Central memory CD8-positive, alpha-beta T cell (primary cell): Measurements from ENCODE around the gene USP2.
"Not testable (repeated sequence)": the region's sequence is repeated elsewhere in the genome, so short reads cannot be mapped to it uniquely, and the experiment has no call there.

Experiments
- ATAC-seq: fragments of 150-1000 bp; cut with Tn5 transposase; replicated peaks from 2 replicates; pipeline ENCODE4 v1.10.0; 2022; ENCODE audit warnings: mild to moderate bottlenecking, moderate FRiP score, moderate number of reproducible peaks; ENCODE audit not compliant: poor library complexity, severe bottlenecking; ENCODE audit errors: extremely low read depth
- DNase-seq, 2 donors: peaks; one replicate each; pipeline ENCODE4 v3.0.0; 2021; ENCODE audit warnings: low spot score in 2 of 2
- H3K27ac Mint-ChIP-seq: one replicate; pipeline ENCODE4 v1.8.0; 2022; ENCODE audit warnings: low read depth, mild to moderate bottlenecking, moderate library complexity, mixed read lengths
- H3K27me3 Mint-ChIP-seq: one replicate; pipeline ENCODE4 v1.8.0; 2022; ENCODE audit warnings: mixed read lengths
- H3K36me3 Mint-ChIP-seq: one replicate; pipeline ENCODE4 v1.8.0; 2022; ENCODE audit warnings: mild to moderate bottlenecking, moderate library complexity, mixed read lengths; ENCODE audit not compliant: insufficient read depth
- H3K4me1 Mint-ChIP-seq: one replicate; pipeline ENCODE4 v1.8.0; 2022; ENCODE audit warnings: mixed read lengths
- H3K4me3 Mint-ChIP-seq: one replicate; pipeline ENCODE4 v1.8.0; 2022; ENCODE audit warnings: mild to moderate bottlenecking, moderate library complexity, mixed read lengths
- H3K9me3 Mint-ChIP-seq: one replicate; pipeline ENCODE4 v1.8.0; 2022; ENCODE audit warnings: mixed read lengths

Gene USP2

DNA sequence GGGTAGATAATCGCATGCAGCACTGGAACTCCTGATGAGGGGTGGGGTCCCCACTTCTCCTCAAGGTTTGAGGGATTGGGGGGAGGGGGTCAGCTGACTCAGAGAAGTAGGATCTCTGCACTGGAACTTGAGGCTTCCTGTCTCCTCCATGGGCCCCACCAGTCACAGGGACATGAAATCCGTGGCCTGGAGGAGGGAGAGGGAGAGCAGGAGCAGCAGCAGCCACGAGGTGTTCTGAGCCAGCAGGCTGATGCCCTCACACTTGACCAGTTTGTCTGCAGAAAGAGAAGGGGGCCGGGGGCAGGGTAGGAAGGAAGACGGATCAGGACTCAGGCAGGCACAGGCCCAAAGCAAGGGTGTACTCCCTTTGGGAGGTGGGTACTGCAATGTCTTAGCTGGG lies 37.8 kb upstream of the USP2 start:
- Mint-ChIP-seq H3K9me3 (peaks cover 4% of the 10 kb centered on the region), H3K27ac (no peak overlapping the region), H3K4me3 (no peak overlapping the region), H3K27me3 (peaks cover 68% of the 10 kb centered on the region), H3K36me3 (no peaks in the 10 kb centered on the region), H3K4me1 (peaks cover 13% of the 10 kb centered on the region)
- ATAC-seq, result no peak
- DNase-seq, result no peak

DNA sequence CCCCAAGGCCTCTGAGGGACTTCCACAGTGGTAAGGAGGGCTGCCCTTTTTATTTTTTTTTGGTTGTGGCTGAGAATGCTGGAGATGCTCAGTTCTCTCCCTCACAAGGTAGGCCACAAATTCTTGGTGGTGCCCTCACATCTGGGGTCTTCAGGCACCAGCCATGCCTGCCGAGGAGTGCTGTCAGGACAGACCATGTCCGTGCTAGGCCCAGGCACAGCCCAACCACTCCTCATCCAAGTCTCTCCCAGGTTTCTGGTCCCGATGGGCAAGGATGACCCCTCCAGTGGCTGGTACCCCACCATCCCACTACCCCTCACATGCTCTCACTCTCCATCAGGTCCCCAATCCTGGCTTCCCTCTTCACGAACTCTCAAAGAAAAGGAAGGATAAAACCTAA lies 37.3 kb upstream of the USP2 start:
- H3K4me3 Mint-ChIP-seq, result no peak overlapping the region
- DNase-seq (no peak), ATAC-seq (no peak)
- H3K4me1 Mint-ChIP-seq, result peaks cover 13% of the 10 kb centered on the region
- H3K9me3 Mint-ChIP-seq, result peaks cover 5% of the 10 kb centered on the region
- no peak overlapping the region for H3K27ac Mint-ChIP-seq
- peaks cover 66% of the 10 kb centered on the region for H3K27me3 Mint-ChIP-seq
- H3K36me3 Mint-ChIP-seq, result no peaks in the 10 kb centered on the region

DNA sequence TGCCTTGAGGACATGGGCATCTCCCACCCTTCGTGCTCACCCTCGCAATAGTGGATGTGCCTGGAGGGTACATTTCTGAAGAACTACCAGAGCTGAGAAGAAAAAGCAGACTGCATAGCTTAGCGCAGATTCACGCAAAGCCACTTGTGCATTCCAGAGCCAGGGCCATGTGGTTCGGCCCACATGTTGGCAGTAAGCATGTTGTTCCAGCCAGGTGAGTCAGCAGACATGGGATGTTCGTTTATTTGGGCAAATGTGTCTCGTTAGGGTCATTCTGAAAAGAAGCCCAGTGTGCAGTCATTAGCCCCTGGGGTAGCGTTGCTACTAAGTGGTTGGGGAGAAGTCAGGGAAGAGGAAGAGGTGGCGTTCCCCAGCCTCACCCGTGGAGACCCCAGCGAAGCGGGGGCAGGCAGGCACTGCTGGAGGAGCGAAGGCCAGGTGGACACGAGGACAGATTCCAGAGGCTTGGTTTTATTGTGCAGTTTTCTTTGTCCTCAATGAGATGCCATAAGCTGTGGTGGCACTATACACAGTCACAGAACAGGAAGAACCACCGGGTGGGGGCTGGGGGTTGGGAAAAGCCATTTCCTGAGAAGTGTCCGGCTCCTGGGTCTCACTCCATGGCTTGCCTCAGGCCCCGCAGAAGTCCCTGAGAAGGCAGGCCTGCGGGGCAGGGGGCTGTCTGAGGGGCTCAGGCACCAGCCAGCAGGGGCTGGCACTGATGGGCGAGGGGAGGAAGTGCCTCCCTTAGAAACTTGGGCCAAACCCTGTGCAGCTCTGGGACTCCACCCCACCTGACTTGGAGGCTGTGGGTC lies 36.4 kb upstream of the USP2 start:
- ATAC-seq (no peak), DNase-seq (no peak)
- peaks cover 5% of the 10 kb centered on the region for H3K9me3 Mint-ChIP-seq
- no peak overlapping the region for H3K27ac Mint-ChIP-seq
- H3K4me1 Mint-ChIP-seq, result peaks cover 13% of the 10 kb centered on the region
- H3K27me3 Mint-ChIP-seq, result peaks cover 58% of the 10 kb centered on the region
- no peak overlapping the region for H3K4me3 Mint-ChIP-seq
- no peaks in the 10 kb centered on the region for H3K36me3 Mint-ChIP-seq

DNA sequence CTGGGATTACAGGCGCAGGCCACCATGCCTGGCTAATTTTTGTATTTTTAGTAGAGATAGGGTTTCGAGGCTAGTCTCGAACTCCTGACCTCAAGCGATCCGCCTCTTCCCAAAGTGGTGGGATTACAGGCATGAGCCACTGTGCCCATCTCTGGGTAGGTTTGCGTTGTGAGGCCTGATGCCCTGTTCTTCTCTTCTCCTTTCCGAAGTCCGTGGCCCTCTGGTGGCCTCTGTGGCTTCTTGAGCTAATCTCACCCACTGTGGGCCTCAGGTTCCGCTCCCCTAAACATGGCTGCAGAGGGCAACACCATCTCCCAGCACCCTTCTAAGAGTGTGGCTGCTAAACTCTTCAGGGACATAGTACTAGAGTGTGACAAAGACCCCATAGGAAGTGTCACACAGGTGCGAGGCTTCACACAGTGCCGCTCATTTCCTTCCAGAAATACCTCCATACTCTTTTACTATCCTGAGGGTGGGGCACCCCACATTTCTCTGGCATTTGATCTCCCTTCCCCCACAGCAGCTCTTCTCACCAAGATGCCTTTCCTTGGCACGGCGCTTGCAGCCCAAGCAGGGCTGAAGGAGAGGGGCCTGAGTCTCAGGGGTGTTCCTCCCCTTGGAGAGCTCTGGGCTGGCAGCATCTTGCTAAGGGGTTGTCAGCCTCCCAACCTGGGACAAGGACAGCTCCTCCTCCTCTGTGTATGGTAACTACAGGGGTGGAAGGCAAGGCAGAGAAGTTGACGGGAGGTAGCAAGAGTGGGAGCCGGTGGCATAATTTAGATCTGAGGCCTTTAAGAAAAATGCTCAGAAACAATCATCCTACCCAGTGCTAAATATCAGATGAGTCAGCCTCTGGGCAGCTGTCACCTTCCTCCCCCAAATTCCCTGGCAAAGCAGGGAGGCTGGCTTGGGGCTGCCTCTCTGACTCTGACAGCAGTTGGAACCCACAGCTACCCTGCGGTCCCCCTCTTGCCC lies 35.4 kb upstream of the USP2 start:
- no peak overlapping the region for H3K4me3 Mint-ChIP-seq
- no peak overlapping the region for H3K27ac Mint-ChIP-seq
- peaks cover 2% of the 10 kb centered on the region for H3K4me1 Mint-ChIP-seq

DNA sequence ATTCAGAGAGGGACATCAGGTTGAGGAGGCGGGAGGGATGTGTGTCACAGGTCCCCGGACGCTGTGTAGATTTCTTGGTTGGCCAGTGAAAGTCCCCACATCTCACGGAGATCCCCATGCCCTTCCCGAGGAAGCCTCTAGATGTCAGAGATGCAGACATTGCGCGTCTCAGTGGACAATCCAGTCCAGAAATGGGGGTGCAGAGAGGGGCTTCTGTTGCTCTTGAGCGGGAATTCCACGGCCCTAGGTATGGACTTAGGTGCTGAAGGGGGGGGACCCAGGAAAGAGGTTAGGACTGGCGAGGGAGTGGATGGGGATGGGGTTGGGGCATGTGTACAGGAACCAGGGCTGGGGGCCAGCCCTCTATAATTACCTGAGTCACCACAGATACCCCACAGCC lies 34.5 kb upstream of the USP2 start:
- no peak overlapping the region for H3K27ac Mint-ChIP-seq
- H3K9me3 Mint-ChIP-seq, result peaks cover 5% of the 10 kb centered on the region
- no peak overlapping the region for H3K4me3 Mint-ChIP-seq
- ATAC-seq, result no peak
- DNase-seq, result no peak
- H3K27me3 Mint-ChIP-seq, result peaks cover 41% of the 10 kb centered on the region
- H3K36me3 Mint-ChIP-seq, result no peaks in the 10 kb centered on the region
- no peaks in the 10 kb centered on the region for H3K4me1 Mint-ChIP-seq

More for the DNA sequence above, 35.4 kb upstream of the USP2 start:
- ATAC-seq (no peak), DNase-seq (no peak)
- Mint-ChIP-seq H3K36me3 (no peaks in the 10 kb centered on the region), H3K9me3 (peaks cover 5% of the 10 kb centered on the region), H3K27me3 (peaks cover 48% of the 10 kb centered on the region)

DNA sequence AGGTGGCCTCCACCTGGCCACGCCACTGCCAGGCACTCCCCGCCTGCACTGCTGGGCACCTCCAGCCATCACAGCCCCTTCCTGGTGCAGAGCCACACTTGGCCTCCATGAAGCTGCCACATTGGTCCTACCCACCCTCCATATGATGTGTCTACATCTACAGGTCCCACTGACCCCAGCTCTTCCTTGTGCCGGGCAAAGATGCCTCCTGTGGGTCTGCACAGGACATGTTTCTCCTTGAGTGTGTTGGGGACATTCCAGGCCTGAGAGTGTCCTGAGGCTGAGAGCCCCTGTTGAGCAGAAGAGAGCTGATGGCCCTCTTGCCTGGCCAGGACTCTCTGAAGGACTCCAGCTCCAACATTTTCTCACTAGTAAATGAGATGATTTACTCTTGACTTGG lies 34.0 kb upstream of the USP2 start:
- no peak for DNase-seq
- Mint-ChIP-seq H3K4me3 (no peak overlapping the region), H3K36me3 (no peaks in the 10 kb centered on the region), H3K9me3 (peaks cover 5% of the 10 kb centered on the region), H3K27ac (no peak overlapping the region), H3K4me1 (no peaks in the 10 kb centered on the region), H3K27me3 (peaks cover 37% of the 10 kb centered on the region)
- no peak for ATAC-seq

DNA sequence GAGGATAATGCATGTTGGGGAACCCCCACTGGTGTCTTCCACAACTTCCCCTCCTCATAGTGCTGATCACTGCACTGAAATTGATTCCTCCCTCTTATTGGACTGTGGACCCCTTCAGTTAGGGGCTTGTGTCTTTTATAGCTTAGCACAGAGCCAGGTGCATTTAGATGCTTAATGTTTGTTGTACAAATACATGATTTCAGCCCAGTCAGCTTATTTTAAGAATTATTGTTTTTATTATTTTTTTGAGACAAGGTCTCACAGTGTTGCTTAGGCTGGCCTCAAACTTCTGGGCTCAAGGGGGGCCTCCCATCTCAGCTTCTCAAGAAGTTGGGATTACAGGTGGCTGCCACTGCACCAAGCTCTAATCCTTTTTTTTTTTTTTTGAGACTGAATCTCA lies 33.2 kb upstream of the USP2 start:
- Mint-ChIP-seq H3K27ac (no peak overlapping the region), H3K27me3 (peaks cover 29% of the 10 kb centered on the region), H3K9me3 (peaks cover 5% of the 10 kb centered on the region), H3K4me1 (no peaks in the 10 kb centered on the region), H3K4me3 (no peak overlapping the region), H3K36me3 (no peaks in the 10 kb centered on the region)
- ATAC-seq (no peak), DNase-seq (no peak)

DNA sequence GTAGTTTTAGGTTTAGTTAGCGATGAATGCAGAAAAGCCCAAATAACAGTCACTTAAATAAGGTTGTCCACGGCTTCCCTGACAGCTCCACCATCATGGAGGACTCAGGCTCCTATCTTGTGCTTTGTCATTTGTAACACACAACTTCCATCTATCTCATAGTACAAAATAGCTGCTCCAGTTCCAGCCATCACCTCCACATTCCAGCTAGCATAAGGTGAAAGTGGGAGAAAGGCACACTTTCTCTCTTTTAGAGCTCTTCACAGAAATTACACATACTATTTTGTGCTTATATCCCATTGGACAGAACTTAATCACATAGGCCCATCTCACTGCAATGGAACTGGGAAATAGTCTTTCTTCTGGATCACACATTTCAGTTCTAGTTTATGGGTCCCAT lies 32.8 kb upstream of the USP2 start:
- Mint-ChIP-seq H3K27me3 (peaks cover 25% of the 10 kb centered on the region), H3K36me3 (no peaks in the 10 kb centered on the region), H3K27ac (no peak overlapping the region), H3K4me3 (no peak overlapping the region), H3K9me3 (peaks cover 5% of the 10 kb centered on the region), H3K4me1 (no peaks in the 10 kb centered on the region)
- ATAC-seq (no peak), DNase-seq (no peak)

DNA sequence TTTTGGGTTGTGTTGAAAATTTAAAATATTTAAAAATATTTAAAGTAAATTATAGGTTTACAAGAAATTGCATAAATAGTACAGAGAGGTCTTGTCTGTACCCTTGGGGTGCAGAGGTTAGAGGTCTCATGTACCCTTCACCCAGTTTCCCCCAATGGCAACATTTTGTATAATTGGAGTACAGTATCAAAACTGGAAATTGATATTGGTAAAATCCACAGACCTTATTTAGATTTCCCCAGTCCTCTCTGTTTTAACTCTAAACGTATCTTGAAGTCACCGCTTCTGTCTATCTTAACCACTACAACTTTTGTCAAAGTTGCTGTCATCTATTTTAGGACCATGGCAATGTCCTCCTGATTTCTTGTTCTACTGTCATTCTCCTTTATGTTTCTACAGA lies 30.6 kb upstream of the USP2 start:
- Mint-ChIP-seq H3K27me3 (peaks cover 11% of the 10 kb centered on the region), H3K9me3 (peaks cover 5% of the 10 kb centered on the region), H3K36me3 (no peaks in the 10 kb centered on the region), H3K4me3 (no peak overlapping the region), H3K4me1 (no peaks in the 10 kb centered on the region), H3K27ac (no peak overlapping the region)
- ATAC-seq, result no peak
- no peak for DNase-seq

DNA sequence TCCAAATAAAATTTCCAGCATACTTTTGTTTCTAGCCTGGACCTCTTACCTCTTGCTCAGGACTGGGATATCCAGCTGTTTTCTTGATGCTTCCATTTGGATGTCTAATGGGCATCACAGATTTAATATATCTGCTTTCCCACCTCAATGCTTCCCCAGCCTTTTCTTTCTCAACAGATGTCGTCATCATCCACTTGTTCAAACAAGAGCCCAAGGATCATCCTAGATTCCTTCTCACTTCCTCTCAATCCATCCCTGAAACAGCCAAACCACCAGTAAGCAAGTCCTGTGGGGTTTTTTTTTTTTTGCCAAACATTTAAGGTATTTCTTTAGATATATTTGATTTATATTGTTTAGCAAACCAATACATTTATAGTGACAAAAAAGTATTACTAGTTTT lies 29.0 kb upstream of the USP2 start:
- Mint-ChIP-seq H3K36me3 (no peaks in the 10 kb centered on the region), H3K27me3 (peaks cover 15% of the 10 kb centered on the region), H3K27ac (no peak overlapping the region), H3K4me1 (no peaks in the 10 kb centered on the region), H3K4me3 (no peak overlapping the region), H3K9me3 (peaks cover 5% of the 10 kb centered on the region)
- ATAC-seq (no peak), DNase-seq (no peak)

DNA sequence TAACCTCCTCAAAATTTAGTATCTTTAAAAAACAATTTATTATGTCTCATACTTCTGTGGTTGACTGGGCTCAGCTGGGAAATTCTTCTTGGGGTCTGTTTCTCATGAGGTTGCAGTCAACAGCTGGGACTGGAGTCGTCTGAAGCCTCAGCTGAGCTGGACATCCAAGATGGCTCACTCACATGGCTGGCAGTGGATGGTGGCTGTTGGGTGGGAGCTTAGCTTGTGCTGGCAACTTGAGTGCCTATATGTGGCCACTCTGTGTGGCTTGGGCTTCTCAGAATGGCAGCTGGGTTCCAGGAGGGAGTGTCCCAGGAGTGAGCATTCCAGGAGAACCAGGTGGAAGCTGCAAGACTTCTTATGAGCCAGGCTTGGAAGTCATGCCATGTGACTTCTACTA lies 28.2 kb upstream of the USP2 start:
- no peak for ATAC-seq
- no peak overlapping the region for H3K27ac Mint-ChIP-seq
- no peaks in the 10 kb centered on the region for H3K4me1 Mint-ChIP-seq
- peaks cover 14% of the 10 kb centered on the region for H3K27me3 Mint-ChIP-seq
- H3K9me3 Mint-ChIP-seq, result peaks cover 5% of the 10 kb centered on the region
- H3K36me3 Mint-ChIP-seq, result no peaks in the 10 kb centered on the region
- no peak for DNase-seq
- no peak overlapping the region for H3K4me3 Mint-ChIP-seq

DNA sequence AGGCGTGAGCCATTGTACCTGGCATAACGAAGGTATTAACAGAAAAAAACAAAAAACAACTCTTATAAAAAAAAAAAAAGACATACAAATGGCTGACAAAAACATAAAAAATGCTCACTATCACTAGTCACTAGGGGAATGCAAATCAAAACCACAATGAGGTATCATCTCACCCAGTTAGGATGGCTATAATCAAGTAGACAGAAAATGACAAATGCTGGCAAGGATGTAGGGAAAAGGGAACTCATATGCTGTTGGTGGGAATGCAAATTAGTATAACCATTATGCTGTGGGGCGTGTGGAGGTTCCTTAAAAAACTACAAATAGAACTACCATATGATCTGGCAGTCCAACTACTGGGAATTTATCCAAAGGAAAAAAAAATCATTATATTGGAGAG lies 24.5 kb upstream of the USP2 start:
- Mint-ChIP-seq H3K27ac (no peak overlapping the region), H3K27me3 (peaks cover 6% of the 10 kb centered on the region), H3K4me3 (no peak overlapping the region), H3K36me3 (no peaks in the 10 kb centered on the region), H3K4me1 (no peaks in the 10 kb centered on the region), H3K9me3 (no peaks in the 10 kb centered on the region)
- DNase-seq (no peak), ATAC-seq (no peak)

DNA sequence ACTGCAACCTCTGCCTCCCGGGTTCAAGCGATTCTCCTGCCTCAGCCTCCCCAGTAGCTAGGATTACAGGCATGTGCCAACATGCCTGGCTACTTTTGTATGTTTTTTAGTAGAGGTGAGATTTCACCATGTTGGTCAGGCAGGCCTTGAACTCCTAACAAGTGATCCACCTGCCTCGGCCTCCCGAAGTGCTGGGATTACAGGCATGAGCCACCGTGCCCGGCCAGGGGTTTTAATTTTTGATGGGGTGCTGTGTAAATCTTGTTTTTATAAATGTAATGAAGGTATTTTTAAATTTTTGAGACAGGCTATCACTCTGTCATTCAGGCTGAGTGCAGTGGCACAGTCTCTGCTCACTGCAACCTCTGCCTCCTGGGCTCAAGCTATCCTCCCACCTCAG lies 24.0 kb upstream of the USP2 start:
- H3K36me3 Mint-ChIP-seq, H3K4me1 Mint-ChIP-seq, H3K4me3 Mint-ChIP-seq, H3K9me3 Mint-ChIP-seq, H3K27ac Mint-ChIP-seq, ATAC-seq, DNase-seq: not testable (repeated sequence)
- H3K27me3 Mint-ChIP-seq, result peaks cover 12% of the 10 kb centered on the region
